Lung (tissue), 12 donors: Measurements from ENCODE around the gene PKIG. TPM values are rescaled to one million over a fixed set of nuclear protein-coding genes. Genes with fewer than 3 reads are reported as not detected.
"Not testable (repeated sequence)": the region's sequence is repeated elsewhere in the genome, so short reads cannot be mapped to it uniquely, and the experiment has no call there.

Experiments
- ATAC-seq: fragments of 200-7000 bp; cut with Tn5 transposase; one replicate; pipeline ENCODE4 v1.9.1; 2020; ENCODE audit warnings: moderate number of reproducible peaks; ENCODE audit not compliant: insufficient read depth, low FRiP score
- DNase-seq, 3 donors: peaks; one replicate each; pipeline ENCODE4 v3.0.0-alpha.2; 2013 to 2017
- H3K27ac ChIP-seq, 2 donors: one replicate each; pipeline ENCODE4 v1.5.1; 2013; ENCODE audit warnings: mild to moderate bottlenecking in 2 of 2, moderate library complexity in 2 of 2, control low read depth in 1 of 2, inconsistent platforms in 1 of 2, low read depth in 1 of 2, low read length in 1 of 2
- H3K27me3 ChIP-seq, 3 donors: one replicate each; pipeline ENCODE4 v1.5.1; 2013; ENCODE audit warnings: low read length in 2 of 3; ENCODE audit not compliant: control insufficient read depth in 3 of 3, insufficient read depth in 3 of 3
- H3K36me3 ChIP-seq, 4 donors: one replicate each; pipeline ENCODE4 v1.5.1; 2013; ENCODE audit warnings: low read length in 4 of 4, mild to moderate bottlenecking in 1 of 4, moderate library complexity in 1 of 4; ENCODE audit not compliant: control insufficient read depth in 4 of 4, insufficient read depth in 4 of 4
- H3K4me1 ChIP-seq, 5 donors: one replicate each; pipeline ENCODE4 v1.5.1; 2013; ENCODE audit warnings: low read length in 5 of 5, mild to moderate bottlenecking in 2 of 5, moderate library complexity in 1 of 5; ENCODE audit not compliant: control insufficient read depth in 5 of 5, insufficient read depth in 5 of 5
- H3K4me3 ChIP-seq: one replicate; pipeline ENCODE4 v1.5.1; 2013; ENCODE audit warnings: mild to moderate bottlenecking, control low read depth, moderate library complexity
- H3K9ac ChIP-seq, 2 donors: one replicate each; pipeline ENCODE4 v1.5.1; 2013; ENCODE audit warnings: low read length in 2 of 2, control low read depth in 1 of 2; ENCODE audit not compliant: insufficient read depth in 1 of 2
- H3K9me3 ChIP-seq, 4 donors: one replicate each; pipeline ENCODE4 v1.5.1; 2013; ENCODE audit warnings: low read length in 3 of 4, mild to moderate bottlenecking in 1 of 4, moderate library complexity in 1 of 4; ENCODE audit not compliant: control insufficient read depth in 4 of 4, insufficient read depth in 3 of 4
- CTCF ChIP-seq: IDR thresholded peaks from 2 replicates; pipeline ENCODE4 v1.5.1; 2012; ENCODE audit warnings: mild to moderate bottlenecking; ENCODE audit errors: control extremely low read depth, extremely low read depth
- WGBS, 2 donors: extraction: QIAGEN DNeasy Blood & Tissue Kit; methylation state at CpG; one replicate each; pipeline ENCODE4 v1.1.7; 2013; 5-methylcytosine and 5-hydroxymethylcytosine counted together
- polyA plus RNA-seq, 2 donors: library from polyadenylated mRNA; stranded (reverse); fragments of 200-250 nt; gene quantifications; one replicate each; pipeline ENCODE4 v1.2.1, GENCODE V29; 2013
- total RNA-seq, 2 donors: library from RNA; depleted of rRNA in 1 of 2; stranded (reverse); fragments of >200 nt in 1 of 2; gene quantifications; one replicate each; pipeline ENCODE4 v1.2.1, GENCODE V29; 2014 to 2021
- donor health status: control.
- donor health status: control.
- donor health status: Bipolar disorder and iron deficiency.
- donor health status: healthy.
- donor health status: DM: yes; HTN: yes; CAD: no.

Gene PKIG
- total and polyA plus RNA-seq, 4 donors: 45.7 to 67.8 (median 63.0) TPM

- Histone ChIP-seq H3K36me3 (peaks cover 0 to 4% (median 1%) of the 10 kb centered on the region in 4 donors), H3K4me3 (no peak overlapping the region), H3K9ac (no peak overlapping the region), H3K27me3 (no peaks in the 10 kb centered on the region), H3K9me3 (no peaks in the 10 kb centered on the region), H3K4me1 (peaks cover 10 to 47% (median 36%) of the 10 kb centered on the region in 5 donors), H3K27ac (peak overlapping the region; percentile 15 to 34)
- 73 to 86% methylated on average over 6 of the region's 6 CpGs for WGBS, 2 donors
- DNase-seq: no peak
- no peak for TF ChIP-seq CTCF
- ATAC-seq: no peak
These were observed 2.9 kb downstream of the PKIG start for GRCh38 chr20:44585057-44585963.

- no peak for DNase-seq
- Histone ChIP-seq H3K27ac (peak overlapping the region in 1 of 2 donors; percentile 53), H3K4me1 (peaks cover 5 to 49% (median 28%) of the 10 kb centered on the region in 5 donors), H3K9me3 (no peaks in the 10 kb centered on the region), H3K9ac (no peak overlapping the region), H3K36me3 (peaks cover 0 to 12% (median 5%) of the 10 kb centered on the region in 4 donors), H3K4me3 (no peak overlapping the region), H3K27me3 (no peaks in the 10 kb centered on the region)
- 62 to 66% methylated on average over 3 of the region's 3 CpGs for WGBS, 2 donors
- ATAC-seq: no peak
- no peak for TF ChIP-seq CTCF
These were observed 4.0 kb downstream of the PKIG start for GRCh38 chr20:44586289-44586911.

GRCh38 chr20:44587035-44587980, 4.9 kb downstream of the PKIG start:
- Histone ChIP-seq H3K4me1 (peaks cover 5 to 42% (median 19%) of the 10 kb centered on the region in 5 donors), H3K27ac (no peak overlapping the region), H3K4me3 (no peak overlapping the region), H3K27me3 (no peaks in the 10 kb centered on the region), H3K9ac (no peak overlapping the region), H3K36me3 (peaks cover 7 to 15% (median 9%) of the 10 kb centered on the region in 4 donors), H3K9me3 (no peaks in the 10 kb centered on the region)
- 73 to 77% methylated on average over 10 of the region's 10 CpGs for WGBS, 2 donors
- peak in 2 of 3 donors; percentile 37 to 44 for DNase-seq
- no peak for TF ChIP-seq CTCF
- ATAC-seq: no peak

- H3K27me3 ChIP-seq, H3K9ac ChIP-seq, H3K27ac ChIP-seq, H3K4me3 ChIP-seq, H3K9me3 ChIP-seq, DNase-seq, ATAC-seq: not testable (repeated sequence)
- WGBS, 2 donors: 95 to 98% methylated on average over 9 of the region's 9 CpGs
- Histone ChIP-seq H3K36me3 (peaks cover 7 to 18% (median 10%) of the 10 kb centered on the region in 4 donors), H3K4me1 (peaks cover 5 to 42% (median 16%) of the 10 kb centered on the region in 5 donors)
These were observed 5.9 kb downstream of the PKIG start for GRCh38 chr20:44588321-44588720.
